T-helper 2 cell treated with Interferon-gamma antibody and Interleukin-4, amounts not matched to agents 5 μg/mL and 100 μg/mL, for 36 hours (primary cell): Measurements from ENCODE around the gene NEDD9.

Experiments used
- DNase-seq: peaks from one replicate; pipeline ENCODE4 v3.0.0; 2021; ENCODE audit warnings: low spot score
- H3K27ac Mint-ChIP-seq: one replicate; pipeline ENCODE4 v1.8.0; 2021; ENCODE audit warnings: mild to moderate bottlenecking, mixed read lengths
- H3K27me3 Mint-ChIP-seq: one replicate; pipeline ENCODE4 v1.8.0; 2021; ENCODE audit warnings: low read depth, mixed read lengths
- H3K36me3 Mint-ChIP-seq: one replicate; pipeline ENCODE4 v1.8.0; 2021; ENCODE audit warnings: low read depth, mixed read lengths
- H3K4me1 Mint-ChIP-seq: one replicate; pipeline ENCODE4 v1.8.0; 2021; ENCODE audit warnings: low read depth, mixed read lengths
- H3K4me3 Mint-ChIP-seq: one replicate; pipeline ENCODE4 v1.8.0; 2022; ENCODE audit warnings: mild to moderate bottlenecking, moderate library complexity, mixed read lengths
- H3K9me3 Mint-ChIP-seq: one replicate; pipeline ENCODE4 v1.8.0; 2021; ENCODE audit warnings: mixed read lengths

NEDD9 gene

GRCh38 chr6:11235062-11235461, 2.6 kb upstream of the NEDD9 start:
- Mint-ChIP-seq H3K27me3 (no peaks in the 10 kb centered on the region), H3K4me1 (peaks cover 53% of the 10 kb centered on the region), H3K9me3 (no peaks in the 10 kb centered on the region), H3K27ac (no peak overlapping the region), H3K4me3 (no peak overlapping the region), H3K36me3 (peaks cover 28% of the 10 kb centered on the region)
- no peak for DNase-seq

GRCh38 chr6:11233673-11234573, 1.5 kb upstream of the NEDD9 start:
- Mint-ChIP-seq H3K36me3 (peaks cover 28% of the 10 kb centered on the region), H3K27me3 (no peaks in the 10 kb centered on the region), H3K9me3 (no peaks in the 10 kb centered on the region), H3K4me1 (peaks cover 57% of the 10 kb centered on the region), H3K4me3 (peak overlapping the region; percentile 90), H3K27ac (peak overlapping the region; percentile 100)
- no peak for DNase-seq

- Mint-ChIP-seq H3K27ac (peak overlapping the region; percentile 100), H3K4me3 (peak overlapping the region; percentile 90), H3K9me3 (no peaks in the 10 kb centered on the region), H3K36me3 (peaks cover 24% of the 10 kb centered on the region), H3K4me1 (peaks cover 57% of the 10 kb centered on the region), H3K27me3 (no peaks in the 10 kb centered on the region)
- no peak for DNase-seq
These were observed 530 bp upstream of the NEDD9 start for GRCh38 chr6:11232770-11233626.

GRCh38 chr6:11231564-11232192, 790 bp downstream of the NEDD9 start:
- peak overlapping the region; percentile 100 for H3K27ac Mint-ChIP-seq
- no peaks in the 10 kb centered on the region for H3K9me3 Mint-ChIP-seq
- H3K4me3 Mint-ChIP-seq: peak overlapping the region; percentile 90
- H3K27me3 Mint-ChIP-seq: no peaks in the 10 kb centered on the region
- H3K4me1 Mint-ChIP-seq: peaks cover 52% of the 10 kb centered on the region
- peaks cover 17% of the 10 kb centered on the region for H3K36me3 Mint-ChIP-seq
- DNase-seq: no peak

GRCh38 chr6:11231108-11231463, 1.4 kb downstream of the NEDD9 start:
- peak overlapping the region; percentile 90 for H3K4me3 Mint-ChIP-seq
- H3K9me3 Mint-ChIP-seq: no peaks in the 10 kb centered on the region
- peaks cover 16% of the 10 kb centered on the region for H3K36me3 Mint-ChIP-seq
- peaks cover 49% of the 10 kb centered on the region for H3K4me1 Mint-ChIP-seq
- H3K27ac Mint-ChIP-seq: peak overlapping the region; percentile 32
- DNase-seq: no peak
- no peaks in the 10 kb centered on the region for H3K27me3 Mint-ChIP-seq

GRCh38 chr6:11230158-11231107, 2.0 kb downstream of the NEDD9 start:
- Mint-ChIP-seq H3K36me3 (peaks cover 17% of the 10 kb centered on the region), H3K4me1 (peaks cover 45% of the 10 kb centered on the region), H3K9me3 (peaks cover 3% of the 10 kb centered on the region), H3K27me3 (no peaks in the 10 kb centered on the region), H3K4me3 (peak overlapping the region; percentile 90), H3K27ac (peak overlapping the region; percentile 32)
- DNase-seq: no peak

GRCh38 chr6:11229655-11230046, 2.8 kb downstream of the NEDD9 start:
- H3K27me3 Mint-ChIP-seq: no peaks in the 10 kb centered on the region
- peaks cover 3% of the 10 kb centered on the region for H3K9me3 Mint-ChIP-seq
- H3K4me3 Mint-ChIP-seq: no peak overlapping the region
- H3K27ac Mint-ChIP-seq: no peak overlapping the region
- H3K36me3 Mint-ChIP-seq: peaks cover 22% of the 10 kb centered on the region
- peaks cover 50% of the 10 kb centered on the region for H3K4me1 Mint-ChIP-seq
- DNase-seq: no peak

- Mint-ChIP-seq H3K4me1 (peaks cover 52% of the 10 kb centered on the region), H3K27me3 (no peaks in the 10 kb centered on the region), H3K36me3 (peaks cover 26% of the 10 kb centered on the region), H3K9me3 (peaks cover 3% of the 10 kb centered on the region), H3K4me3 (no peak overlapping the region), H3K27ac (no peak overlapping the region)
- no peak for DNase-seq
These were observed 3.4 kb downstream of the NEDD9 start for GRCh38 chr6:11228935-11229654.

GRCh38 chr6:11227698-11228097, 4.8 kb downstream of the NEDD9 start:
- Mint-ChIP-seq H3K4me1 (peaks cover 54% of the 10 kb centered on the region), H3K4me3 (no peak overlapping the region), H3K36me3 (peaks cover 31% of the 10 kb centered on the region), H3K9me3 (peaks cover 3% of the 10 kb centered on the region), H3K27ac (no peak overlapping the region), H3K27me3 (no peaks in the 10 kb centered on the region)
- no peak for DNase-seq

- Mint-ChIP-seq H3K27ac (peak overlapping the region; percentile 64), H3K4me1 (peaks cover 60% of the 10 kb centered on the region), H3K36me3 (peaks cover 30% of the 10 kb centered on the region), H3K4me3 (peak overlapping the region; percentile 7), H3K9me3 (peaks cover 3% of the 10 kb centered on the region), H3K27me3 (no peaks in the 10 kb centered on the region)
- no peak for DNase-seq
These were observed 6.5 kb downstream of the NEDD9 start for GRCh38 chr6:11226005-11226404.

GRCh38 chr6:11224966-11225463, 7.5 kb downstream of the NEDD9 start:
- no peak for DNase-seq
- Mint-ChIP-seq H3K27me3 (no peaks in the 10 kb centered on the region), H3K4me1 (peaks cover 55% of the 10 kb centered on the region), H3K27ac (peak overlapping the region; percentile 87), H3K9me3 (peaks cover 3% of the 10 kb centered on the region), H3K36me3 (peaks cover 36% of the 10 kb centered on the region), H3K4me3 (peak overlapping the region; percentile 75)

- peaks cover 3% of the 10 kb centered on the region for H3K9me3 Mint-ChIP-seq
- peak overlapping the region; percentile 87 for H3K27ac Mint-ChIP-seq
- H3K36me3 Mint-ChIP-seq: peaks cover 41% of the 10 kb centered on the region
- peak; percentile 68 for DNase-seq
- peak overlapping the region; percentile 75 for H3K4me3 Mint-ChIP-seq
- H3K4me1 Mint-ChIP-seq: peaks cover 58% of the 10 kb centered on the region
- H3K27me3 Mint-ChIP-seq: no peaks in the 10 kb centered on the region
These were observed 8.1 kb downstream of the NEDD9 start for GRCh38 chr6:11224252-11224965.
